ENCODE results near the gene SEMA6A. TPM values are rescaled to one million over a fixed set of nuclear protein-coding genes. Genes with fewer than 3 reads are reported as not detected.

The SEMA6A gene
- total and polyA plus RNA-seq, 9 of the 15 experiments (the other 6 are each of a cell fraction or from before 2014, with no cell fraction given), result 0.04 to 0.42 (median 0.18) TPM; not detected in 5

GRCh38 chr5:116573279-116573701 is 1.3 kb downstream of the SEMA6A start:
- H2AFZ ChIP-seq (ENCODE audit: low read depth, low read length), result no peak overlapping the region
- H3K27ac ChIP-seq (ENCODE audit: extremely low read depth, low read depth, low read length), result no peak overlapping the region
- 45% methylated on average over 7 of the region's 35 CpGs for WGBS (ENCODE audit: insufficient coverage, low coverage, missing lambda C conversion rate)
- in situ Hi-C loops (cut with MboI), result no loop called here
- H3K9me1 ChIP-seq (ENCODE audit: control insufficient read depth, insufficient read depth, low read length), result no peaks in the 10 kb centered on the region
- FAIRE-seq (no peak), ATAC-seq (no peak), DNase-seq (ENCODE audit: extremely low read depth in 1 of 4, low spot score in 3 of 4) (no peak)
- ChIA-PET POLR2A (no interaction called here), CTCF (ENCODE audit: low intra/inter-chr PET ratio) (no interaction called here)
- H4K20me1 ChIP-seq (replicated peaks; ENCODE audit: control insufficient read depth, insufficient read depth, low read length), result no peaks in the 10 kb centered on the region
- H3K36me3 ChIP-seq (ENCODE audit: control insufficient read depth, insufficient read depth, low read length), result no peaks in the 10 kb centered on the region
- no TSS peak for BruUV-seq (replicated peaks)
- H3K79me2 ChIP-seq (ENCODE audit: control insufficient read depth, insufficient read depth, low read length), result no peaks in the 10 kb centered on the region
- intact Hi-C loops (cut with micrococcal nuclease), result no loop called here
- H3K9me3 ChIP-seq (replicated peaks; ENCODE audit: control insufficient read depth, insufficient read depth, low read depth, low read length), result no peaks in the 10 kb centered on the region
- H3K4me1 ChIP-seq (replicated peaks in 1 of 2; ENCODE audit: control insufficient read depth in 2 of 2, insufficient read depth in 2 of 2, low read length in 2 of 2), result peaks cover 0 to 14% of the 10 kb centered on the region in 2 experiments; a peak in 2 of 5 replicates
- H3K27me3 ChIP-seq (ENCODE audit: control insufficient read depth in 2 of 2, insufficient read depth in 2 of 2, low read length in 2 of 2), result peaks cover 5 to 23% of the 10 kb centered on the region in 2 experiments; a peak in 3 of 5 replicates
- no peak overlapping the region for H3K4me3 ChIP-seq
- no peak overlapping the region for H3K4me2 ChIP-seq (ENCODE audit: insufficient read depth, low read length)
- no peak overlapping the region for H3K9ac ChIP-seq (ENCODE audit: insufficient read depth in 1 of 2, low read depth in 2 of 2, low read length in 2 of 2)
- no peak for TF ChIP-seq XRCC5 (IDR thresholded peaks at IDR 0.05; ENCODE audit: low read depth, low read length)
- TF ChIP-seq BMI1 (IDR thresholded peaks at IDR 0.05; ENCODE audit: low read length), result no peak
- no peak for TF ChIP-seq CBFA2T2 (conservative IDR thresholded peaks at IDR 0.05)
- TF ChIP-seq CHD7 (IDR thresholded peaks at IDR 0.05; ENCODE audit: low read depth, low read length), result no peak
- no peak for TF ChIP-seq MYC (IDR thresholded peaks at IDR 0.05; ENCODE audit: low read depth, low read length)
- no peak for TF ChIP-seq MYC (CRISPR knock-in tag; IDR thresholded peaks at IDR 0.05; ENCODE audit: borderline replicate concordance, low read depth)
- no peak for TF ChIP-seq DDX20 (tag; IDR thresholded peaks at IDR 0.05; ENCODE audit: low read depth)

All from K562 (cell line).